ENCODE data around the gene PAK4.

DNA sequence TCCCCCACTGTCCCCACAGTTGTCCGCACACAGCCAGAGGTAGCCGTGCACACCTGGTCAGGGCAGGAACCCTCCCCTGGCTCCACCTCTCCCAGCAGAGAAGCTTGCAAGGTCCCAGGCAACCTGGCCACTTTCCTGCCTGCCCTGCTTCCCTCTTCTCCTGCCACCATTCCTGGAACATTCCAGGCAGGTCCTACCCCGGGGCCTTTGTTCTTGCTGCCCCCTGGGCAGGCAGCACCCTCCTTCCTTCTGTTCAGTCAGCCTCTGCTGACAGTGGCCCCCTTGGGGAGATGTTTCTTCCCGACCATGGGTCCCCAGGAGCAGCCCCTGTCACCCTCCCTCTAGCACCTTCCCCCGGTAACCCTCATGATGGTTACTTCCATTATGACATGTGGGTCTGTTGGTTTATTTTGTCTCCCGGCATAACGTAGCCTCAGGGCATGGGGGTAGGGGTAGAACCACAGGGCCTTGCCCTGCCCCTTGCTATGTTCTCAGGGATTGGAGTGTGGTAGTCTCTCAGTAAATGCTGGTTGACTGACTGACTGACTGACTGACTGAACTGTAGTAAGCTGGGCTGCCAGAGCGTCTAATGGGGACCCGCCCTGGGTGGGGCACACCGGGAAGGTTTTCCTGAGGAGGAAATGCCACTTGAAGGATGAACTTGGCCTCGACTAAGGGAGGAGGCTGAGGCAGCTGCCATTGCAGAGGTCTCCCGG, 10.8 kb downstream of the PAK4 start:
- TF ChIP-seq SUZ12 (IDR thresholded peaks at IDR 0.05; ENCODE audit: extremely low read depth, insufficient read depth, insufficient read length) (no peak), ZNF274 (IDR thresholded peaks at IDR 0.05; ENCODE audit: low read depth, low read length) (no peak), YY1 (IDR thresholded peaks at IDR 0.05; ENCODE audit: insufficient read depth, insufficient read length) (no peak)
